ENCODE results near the gene FBXL19. TPM values are rescaled to one million over a fixed set of nuclear protein-coding genes. Genes with fewer than 3 reads are reported as not detected.

The FBXL19 gene
- total RNA-seq, 2 donors from 2014 or later = 21.9 to 44.8 TPM

- no peak for TF ChIP-seq CTCF (IDR thresholded peaks at IDR 0.05)
- no peaks in the 10 kb centered on the region for H3K36me3 ChIP-seq
- no peak overlapping the region for H3K27ac ChIP-seq
- peaks cover 7% of the 10 kb centered on the region for H3K27me3 ChIP-seq
- no peak overlapping the region for H3K4me3 ChIP-seq
- no peaks in the 10 kb centered on the region for H3K9me3 ChIP-seq
- H3K9ac ChIP-seq (ENCODE audit: low read depth in 2 of 2, low read length in 2 of 2) = no peak overlapping the region
- DNase-seq = no peak
- intact Hi-C loops (cut with DNase I) = no loop called here
- no peaks in the 10 kb centered on the region for H3K4me1 ChIP-seq
Observed at GRCh38 chr16:30992931-30993816, 69.8 kb downstream of the FBXL19 start.

- TF ChIP-seq CTCF (IDR thresholded peaks at IDR 0.05) = no peak
- intact Hi-C loops (cut with DNase I) = no loop called here
- Histone ChIP-seq H3K27me3 (peaks cover 7% of the 10 kb centered on the region), H3K36me3 (no peaks in the 10 kb centered on the region), H3K9me3 (no peaks in the 10 kb centered on the region), H3K4me1 (no peaks in the 10 kb centered on the region), H3K9ac (ENCODE audit: low read depth in 2 of 2, low read length in 2 of 2) (no peak overlapping the region), H3K4me3 (no peak overlapping the region), H3K27ac (peak overlapping the region; percentile 55)
- DNase-seq = no peak
Observed at GRCh38 chr16:30995927-30996323, 72.6 kb downstream of the FBXL19 start.

- Histone ChIP-seq H3K4me3 (peak overlapping the region; percentile 36), H3K27me3 (peaks cover 7% of the 10 kb centered on the region), H3K9ac (ENCODE audit: low read depth in 2 of 2, low read length in 2 of 2) (peak overlapping the region; percentile 69 to 73), H3K9me3 (no peaks in the 10 kb centered on the region), H3K27ac (peak overlapping the region; percentile 55), H3K36me3 (no peaks in the 10 kb centered on the region), H3K4me1 (no peaks in the 10 kb centered on the region)
- peak; percentile 70 for DNase-seq
- no peak for TF ChIP-seq CTCF (IDR thresholded peaks at IDR 0.05)
- intact Hi-C loops (cut with DNase I) = no loop called here
Observed at GRCh38 chr16:30996324-30996984, 73.1 kb downstream of the FBXL19 start.

- Histone ChIP-seq H3K27me3 (peaks cover 7% of the 10 kb centered on the region), H3K36me3 (no peaks in the 10 kb centered on the region), H3K4me3 (peak overlapping the region; percentile 36), H3K9ac (ENCODE audit: low read depth in 2 of 2, low read length in 2 of 2) (peak overlapping the region; percentile 73 to 83), H3K27ac (peak overlapping the region; percentile 55), H3K9me3 (no peaks in the 10 kb centered on the region), H3K4me1 (no peaks in the 10 kb centered on the region)
- intact Hi-C loops (cut with DNase I) = no loop called here
- DNase-seq = peak; percentile 91
- no peak for TF ChIP-seq CTCF (IDR thresholded peaks at IDR 0.05)
Observed at GRCh38 chr16:30996985-30997724, 73.8 kb downstream of the FBXL19 start.

Measured in colonic mucosa (tissue), 4 donors.